A673 (cell line): ENCODE results near the gene INSYN1. TPM values are rescaled to one million over a fixed set of nuclear protein-coding genes. Genes with fewer than 3 reads are reported as not detected.

Source experiments
- BruUV-seq: library from RNA; stranded (reverse); fragments of 400-500 nt; replicated peaks from 2 replicates; lab custom pipeline; 2021; lab: Mats Ljungman, UMichigan
- CTCF ChIA-PET: fragments of 300-600 bp; sonication (Branson Sonifier 250); formaldehyde crosslinking; loops from one replicate; lab custom pipeline; 2022; ENCODE audit warnings: antibody characterized with exemption; lab: Charles Lee
- POLR2A ChIA-PET: fragments of 300-600 bp; sonication (Branson Sonifier 250); formaldehyde crosslinking; loops from one replicate; lab custom pipeline; 2022; ENCODE audit warnings: antibody characterized with exemption; ENCODE audit not compliant: low non-redundant PET; lab: Charles Lee
- DNase-seq: peaks from one replicate; pipeline ENCODE4 v3.0.0-alpha.2; 2015; ENCODE audit warnings: low spot score
- H3K27ac ChIP-seq: fragments of 200-600 bp; sonication (generic); 2 replicates; pipeline ENCODE4 v1.5.1; 2016; ENCODE audit warnings: mixed run types, low read depth, mild to moderate bottlenecking, mixed read lengths, antibody characterized with exemption, low read length; ENCODE audit not compliant: poor library complexity, severe bottlenecking
- H3K27me3 ChIP-seq: fragments of 200-600 bp; sonication (generic); replicated peaks from 2 replicates; pipeline ENCODE4 v1.6.1; 2017; ENCODE audit warnings: mixed run types, low read depth, mild to moderate bottlenecking, mixed read lengths, antibody characterized with exemption, low read length; ENCODE audit not compliant: insufficient read depth, poor library complexity
- H3K36me3 ChIP-seq: fragments of 200-600 bp; sonication (generic); 2 replicates; pipeline ENCODE4 v1.6.1; 2016; ENCODE audit warnings: mixed run types, mild to moderate bottlenecking, mixed read lengths, antibody characterized with exemption, low read length; ENCODE audit not compliant: insufficient read depth, poor library complexity, severe bottlenecking
- H3K4me1 ChIP-seq: fragments of 200-600 bp; sonication (generic); 2 replicates; pipeline ENCODE4 v1.6.1; 2017; ENCODE audit warnings: mixed run types, mild to moderate bottlenecking, mixed read lengths, antibody characterized with exemption, low read length; ENCODE audit not compliant: insufficient read depth, poor library complexity, severe bottlenecking
- H3K4me3 ChIP-seq: fragments of 200-600 bp; sonication (generic); 2 replicates; pipeline ENCODE4 v1.5.1; 2016; ENCODE audit warnings: low read depth, mixed run types, mild to moderate bottlenecking, mixed read lengths, low read length; ENCODE audit not compliant: poor library complexity, severe bottlenecking
- H3K9me3 ChIP-seq: fragments of 200-600 bp; sonication (generic); 2 replicates; pipeline ENCODE4 v1.6.1; 2016; ENCODE audit warnings: mixed run types, low read depth, mild to moderate bottlenecking, mixed read lengths, antibody characterized with exemption, low read length; ENCODE audit not compliant: poor library complexity, severe bottlenecking
- EZH2 ChIP-seq: fragments of 200-600 bp; sonication (generic); IDR thresholded peaks from 2 replicates; pipeline ENCODE4 v1.6.1; 2017; ENCODE audit warnings: borderline replicate concordance, low read depth, mild to moderate bottlenecking, mixed read lengths, antibody characterized with exemption, low read length; ENCODE audit not compliant: poor library complexity, severe bottlenecking
- intact Hi-C: fragments of 100-400 bp; cut with micrococcal nuclease; formaldehyde crosslinking; loops from one replicate; pipeline ENCODE4 v1.10.0; 2022; ENCODE audit not compliant: unreplicated experiment
- total RNA-seq: library from RNA; stranded (reverse); gene quantifications from 2 replicates; pipeline ENCODE4 v1.2.3, GENCODE V29; 2021
- TF ChIP-seq, protein P1 (sequence below): fragments of 300-800, 200-600 bp; sonication (generic); conservative IDR thresholded peaks from 2 replicates; pipeline ENCODE4 v1.5.1; 2017; ENCODE audit warnings: low read depth, mild to moderate bottlenecking, antibody characterized with exemption, low read length, moderate library complexity, mixed read lengths

Gene INSYN1
- total RNA-seq, 1 experiment from 2014 or later = 0.54 TPM

DNA sequence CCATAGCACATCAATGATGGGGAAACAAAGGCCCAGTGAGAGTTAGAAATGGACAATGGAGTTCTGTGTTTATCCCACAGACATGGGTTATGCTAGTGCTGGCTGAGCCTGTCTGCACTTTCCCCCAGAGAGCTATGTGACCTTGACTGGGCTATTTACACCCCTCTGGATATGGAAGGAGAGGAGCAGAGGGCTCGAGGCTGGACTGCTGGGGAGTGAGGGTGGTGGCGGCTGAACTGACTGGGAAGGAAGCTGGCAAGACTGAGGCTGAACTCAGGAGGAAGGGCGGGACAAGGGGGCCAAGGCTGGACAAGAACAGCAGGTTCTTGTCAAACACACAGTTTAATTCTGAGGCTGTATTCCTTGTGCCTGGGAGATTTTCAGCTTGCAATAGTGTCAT is 10.8 kb upstream of the INSYN1 start:
- H3K4me3 ChIP-seq = no peak overlapping the region
- intact Hi-C loops = no loop called here
- ChIA-PET POLR2A (no interaction called here), CTCF (no interaction called here)
- H3K9me3 ChIP-seq = no peaks in the 10 kb centered on the region
- no TSS peak for BruUV-seq
- TF ChIP-seq, protein P1, sequence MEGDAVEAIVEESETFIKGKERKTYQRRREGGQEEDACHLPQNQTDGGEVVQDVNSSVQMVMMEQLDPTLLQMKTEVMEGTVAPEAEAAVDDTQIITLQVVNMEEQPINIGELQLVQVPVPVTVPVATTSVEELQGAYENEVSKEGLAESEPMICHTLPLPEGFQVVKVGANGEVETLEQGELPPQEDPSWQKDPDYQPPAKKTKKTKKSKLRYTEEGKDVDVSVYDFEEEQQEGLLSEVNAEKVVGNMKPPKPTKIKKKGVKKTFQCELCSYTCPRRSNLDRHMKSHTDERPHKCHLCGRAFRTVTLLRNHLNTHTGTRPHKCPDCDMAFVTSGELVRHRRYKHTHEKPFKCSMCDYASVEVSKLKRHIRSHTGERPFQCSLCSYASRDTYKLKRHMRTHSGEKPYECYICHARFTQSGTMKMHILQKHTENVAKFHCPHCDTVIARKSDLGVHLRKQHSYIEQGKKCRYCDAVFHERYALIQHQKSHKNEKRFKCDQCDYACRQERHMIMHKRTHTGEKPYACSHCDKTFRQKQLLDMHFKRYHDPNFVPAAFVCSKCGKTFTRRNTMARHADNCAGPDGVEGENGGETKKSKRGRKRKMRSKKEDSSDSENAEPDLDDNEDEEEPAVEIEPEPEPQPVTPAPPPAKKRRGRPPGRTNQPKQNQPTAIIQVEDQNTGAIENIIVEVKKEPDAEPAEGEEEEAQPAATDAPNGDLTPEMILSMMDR = no peak
- no peak for TF ChIP-seq EZH2
- H3K27ac ChIP-seq = no peak overlapping the region
- H3K36me3 ChIP-seq = no peaks in the 10 kb centered on the region
- peaks cover 27% of the 10 kb centered on the region for H3K27me3 ChIP-seq
- H3K4me1 ChIP-seq = no peaks in the 10 kb centered on the region
- DNase-seq = no peak

DNA sequence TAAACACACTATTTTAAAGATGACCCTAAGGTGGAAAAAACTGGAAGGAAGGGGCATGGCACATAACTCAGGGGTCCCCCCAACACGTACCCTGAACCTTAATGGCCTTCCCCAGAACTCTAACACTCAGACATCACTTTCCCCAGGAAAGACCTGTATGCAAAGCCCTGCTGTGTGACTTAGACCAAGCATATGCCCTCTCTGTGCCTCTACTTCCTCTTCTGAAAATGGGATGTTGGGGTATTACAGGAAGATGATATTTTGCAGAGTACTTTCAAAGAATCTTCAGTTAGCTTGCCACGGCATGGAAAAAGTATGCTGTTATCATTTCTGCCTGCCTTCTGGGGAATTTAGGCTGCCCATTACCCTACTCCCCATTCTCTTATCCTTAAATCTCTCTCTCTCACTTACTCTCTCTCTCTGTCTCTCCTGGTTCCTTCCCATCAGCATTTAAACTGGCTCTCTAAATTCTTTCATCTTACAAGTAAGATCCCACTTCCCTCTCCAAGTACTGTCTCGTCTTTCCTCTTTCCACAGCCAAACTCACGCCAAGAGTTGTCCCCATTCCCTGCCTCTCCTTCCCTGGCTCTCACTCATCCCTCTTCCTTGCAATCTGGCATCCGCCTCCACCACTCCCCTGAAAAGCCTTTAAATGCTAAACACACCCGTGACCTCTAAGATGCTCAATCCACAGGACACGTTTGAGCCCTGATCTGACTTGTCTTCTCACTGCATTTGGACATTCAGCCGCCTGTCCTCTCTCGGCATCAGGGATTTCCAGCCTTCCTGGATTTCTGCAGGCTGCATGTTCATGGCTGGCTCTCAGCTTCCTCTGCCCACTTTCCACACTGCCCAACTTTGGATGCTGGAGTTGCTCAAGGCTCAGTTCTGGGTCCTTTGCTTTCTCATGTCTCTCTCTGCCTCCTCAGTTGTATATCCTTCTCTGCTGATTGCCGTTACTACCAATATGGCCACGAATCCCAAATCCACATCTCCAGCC is 7.5 kb upstream of the INSYN1 start:
- BruUV-seq = no TSS peak
- peaks cover 27% of the 10 kb centered on the region for H3K27me3 ChIP-seq
- H3K27ac ChIP-seq = no peak overlapping the region
- POLR2A ChIA-PET = no interaction called here
- no peaks in the 10 kb centered on the region for H3K9me3 ChIP-seq
- DNase-seq = no peak
- CTCF ChIA-PET = no interaction called here
- no peak overlapping the region for H3K4me3 ChIP-seq
- no peaks in the 10 kb centered on the region for H3K36me3 ChIP-seq
- TF ChIP-seq, protein P1 = no peak
- no peak for TF ChIP-seq EZH2
- intact Hi-C loops = no loop called here
- no peaks in the 10 kb centered on the region for H3K4me1 ChIP-seq

DNA sequence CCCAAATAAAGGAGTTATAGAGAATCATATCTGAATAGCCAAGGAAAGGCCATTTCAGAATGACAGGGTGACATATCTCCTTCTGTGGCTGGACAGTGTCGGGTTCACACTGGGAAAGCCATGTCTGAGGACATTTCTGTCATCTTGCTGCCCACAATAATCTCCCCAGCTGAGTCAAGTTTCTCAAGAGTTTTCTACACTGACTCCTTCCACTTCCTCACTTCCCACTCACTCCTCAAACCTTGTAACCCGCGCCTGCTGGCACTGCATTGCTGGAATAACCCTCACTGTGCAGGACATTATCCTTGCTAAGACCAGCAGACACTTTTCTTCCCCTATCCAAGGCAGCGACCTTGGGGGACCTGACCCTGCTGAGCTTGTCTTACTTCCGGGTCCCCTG is 5.3 kb upstream of the INSYN1 start:
- ChIA-PET POLR2A (no interaction called here), CTCF (no interaction called here)
- no peak for TF ChIP-seq EZH2
- TF ChIP-seq, protein P1 = no peak
- Histone ChIP-seq H3K36me3 (no peaks in the 10 kb centered on the region), H3K27ac (no peak overlapping the region), H3K27me3 (peaks cover 27% of the 10 kb centered on the region), H3K9me3 (no peaks in the 10 kb centered on the region), H3K4me1 (no peaks in the 10 kb centered on the region), H3K4me3 (no peak overlapping the region)
- no peak for DNase-seq
- intact Hi-C loops = no loop called here
- no TSS peak for BruUV-seq
